ENCODE data around the gene MYLK2.

- TF ChIP-seq CTCF (IDR thresholded peaks at IDR 0.05), result no peak
- TF ChIP-seq EP300 (IDR thresholded peaks at IDR 0.05; ENCODE audit: low read depth), result no peak
- TF ChIP-seq POLR2AphosphoS5 (IDR thresholded peaks at IDR 0.05), result no peak
- no peak for TF ChIP-seq POLR2A (IDR thresholded peaks at IDR 0.05)
Observed at GRCh38 chr20:31811796-31812728, 7.1 kb upstream of the MYLK2 start.
